Panc1 (cell line): ENCODE data around the gene THAP4. TPM values are rescaled to one million over a fixed set of nuclear protein-coding genes. Genes with fewer than 3 reads are reported as not detected.

Experiments
- ATAC-seq: fragments of 200-7000 bp; cut with Tn5 transposase; 2 replicates; pipeline ENCODE4 v1.9.1; 2020; ENCODE audit warnings: mild to moderate bottlenecking, moderate library complexity
- BruUV-seq: library from RNA; stranded (reverse); fragments of 400-500 nt; replicated peaks from 2 replicates; lab custom pipeline; 2021; lab: Mats Ljungman, UMichigan
- CTCF ChIA-PET: fragments of 300-600 bp; sonication (Branson Sonifier 250); formaldehyde crosslinking; loops from one replicate; lab custom pipeline; 2022; ENCODE audit warnings: antibody characterized with exemption; lab: Charles Lee
- POLR2A ChIA-PET: fragments of 300-600 bp; sonication (Branson Sonifier 250); formaldehyde crosslinking; loops from one replicate; lab custom pipeline; 2022; ENCODE audit warnings: antibody characterized with exemption; lab: Charles Lee
- DNase-seq: peaks from one replicate; pipeline ENCODE4 v3.0.0-alpha.2; 2010; ENCODE audit warnings: low read depth, low spot score
- H3K27ac ChIP-seq: 2 replicates; pipeline ENCODE4 v1.5.1; 2011; ENCODE audit warnings: mild to moderate bottlenecking, low read length, inconsistent platforms
- H3K27me3 ChIP-seq: fragments of 200-500 bp; sonication (Bioruptor generic); 2 replicates; pipeline ENCODE4 v1.6.0; 2014; ENCODE audit warnings: low read length, inconsistent platforms; ENCODE audit not compliant: control insufficient read depth, insufficient read depth
- H3K36me3 ChIP-seq: fragments of 200-500 bp; sonication (Bioruptor generic); 2 replicates; pipeline ENCODE4 v1.5.1; 2014; ENCODE audit warnings: inconsistent platforms, mild to moderate bottlenecking, low read length, moderate library complexity; ENCODE audit not compliant: control insufficient read depth, insufficient read depth
- H3K4me1 ChIP-seq: 2 replicates; pipeline ENCODE4 v1.5.1; 2011; ENCODE audit warnings: inconsistent platforms, mild to moderate bottlenecking, low read length, moderate library complexity; ENCODE audit not compliant: control insufficient read depth, insufficient read depth
- H3K4me3 ChIP-seq, 2 experiments: 2 replicates each; pipeline ENCODE4 v1.5.1; 2011 to 2012; ENCODE audit warnings: low read depth in 2 of 2, low read length in 2 of 2, mild to moderate bottlenecking in 2 of 2, inconsistent platforms in 1 of 2, moderate library complexity in 1 of 2
- H3K9me3 ChIP-seq: fragments of 200-500 bp; sonication (Bioruptor generic); 2 replicates; pipeline ENCODE4 v1.5.1; 2014; ENCODE audit warnings: low read depth, mild to moderate bottlenecking, inconsistent platforms, low read length, moderate library complexity; ENCODE audit not compliant: control insufficient read depth, insufficient read depth
- POLR2AphosphoS5 ChIP-seq: IDR thresholded peaks from 2 replicates; pipeline ENCODE4 v1.6.1; 2012; ENCODE audit warnings: mild to moderate bottlenecking, low read depth, low read length, moderate library complexity
- SIN3A ChIP-seq: IDR thresholded peaks from 2 replicates; pipeline ENCODE4 v1.6.1; 2012; ENCODE audit warnings: low read depth, mild to moderate bottlenecking, low read length, moderate library complexity, borderline replicate concordance; ENCODE audit not compliant: insufficient read depth
- TCF7L2 ChIP-seq: IDR thresholded peaks from 2 replicates; pipeline ENCODE4 v1.6.1; 2011; ENCODE audit warnings: mild to moderate bottlenecking, low read depth, low read length, inconsistent platforms
- in situ Hi-C: cut with HindIII; loops from 2 replicates; pipeline ENCODE4 v1.10.0; 2016; ENCODE audit warnings: low sequenced_read_pairs, low pct_unique_long_range_greater_than_20kb
- intact Hi-C: fragments of 100-400 bp; cut with micrococcal nuclease; formaldehyde crosslinking; loops from one replicate; pipeline ENCODE4 v1.10.0; 2022; ENCODE audit not compliant: unreplicated experiment
- total RNA-seq: library from RNA; stranded (reverse); gene quantifications from one replicate; pipeline ENCODE4 v1.2.1, GENCODE V29; 2021; ENCODE audit not compliant: unreplicated experiment
- TF ChIP-seq, protein P1 (sequence below): fragments of 450-650 bp; IDR thresholded peaks from 2 replicates; pipeline ENCODE4 v1.5.1; 2017; ENCODE audit warnings: mild to moderate bottlenecking
- TF ChIP-seq, protein P2 (sequence below), 2 experiments: IDR thresholded peaks; 2 replicates each; pipeline ENCODE4 v1.6.1; 2011 to 2012; ENCODE audit warnings: low read depth in 2 of 2, control low read depth in 1 of 2, low read length in 1 of 2, mild to moderate bottlenecking in 1 of 2, moderate library complexity in 1 of 2; ENCODE audit not compliant: insufficient read depth in 1 of 2

The THAP4 gene
- total RNA-seq, 1 experiment from 2014 or later: 77.9 TPM

DNA sequence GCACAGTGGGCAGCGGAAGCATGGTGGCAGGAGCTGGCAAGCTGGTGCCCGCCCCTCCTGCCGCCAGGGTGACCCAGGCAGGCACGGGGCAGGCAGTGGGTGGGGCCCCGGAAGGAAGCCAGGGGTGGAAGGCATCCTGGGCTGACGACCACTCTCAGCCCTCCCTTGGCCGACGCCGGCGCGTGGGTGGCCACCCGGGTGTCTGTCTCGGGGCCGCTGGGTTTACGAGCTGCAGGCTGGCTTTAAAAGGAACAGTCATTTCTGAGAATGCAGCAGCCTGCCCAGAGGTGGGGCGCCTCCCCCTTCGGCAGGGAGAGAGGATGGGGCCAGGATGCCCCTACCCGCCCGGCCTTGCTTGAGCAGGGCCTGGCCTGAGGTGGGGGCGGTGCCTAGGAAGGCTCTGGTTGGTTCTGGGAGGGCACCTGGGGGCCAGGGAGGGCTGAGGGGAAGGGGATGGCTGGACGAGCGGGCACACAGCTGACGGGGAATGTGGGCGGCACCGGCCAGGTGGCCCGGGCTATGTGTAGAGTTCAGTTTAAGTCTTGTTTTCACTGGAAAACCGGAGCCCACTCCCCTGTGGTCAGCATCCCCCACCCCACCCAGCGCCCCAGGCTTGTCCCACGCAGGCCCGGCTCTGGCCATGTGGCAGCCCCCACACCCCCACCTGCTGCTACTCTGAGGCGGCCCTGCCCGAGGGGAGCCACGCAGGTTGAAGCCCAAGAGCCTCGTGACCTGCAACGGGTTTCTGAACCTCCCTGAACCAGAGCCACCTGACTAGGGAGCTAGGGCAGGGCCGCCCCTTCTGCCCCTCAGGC, 72.2 kb downstream of the THAP4 start:
- intact Hi-C loops: no loop called here
- H3K4me3 ChIP-seq: no peak overlapping the region

DNA sequence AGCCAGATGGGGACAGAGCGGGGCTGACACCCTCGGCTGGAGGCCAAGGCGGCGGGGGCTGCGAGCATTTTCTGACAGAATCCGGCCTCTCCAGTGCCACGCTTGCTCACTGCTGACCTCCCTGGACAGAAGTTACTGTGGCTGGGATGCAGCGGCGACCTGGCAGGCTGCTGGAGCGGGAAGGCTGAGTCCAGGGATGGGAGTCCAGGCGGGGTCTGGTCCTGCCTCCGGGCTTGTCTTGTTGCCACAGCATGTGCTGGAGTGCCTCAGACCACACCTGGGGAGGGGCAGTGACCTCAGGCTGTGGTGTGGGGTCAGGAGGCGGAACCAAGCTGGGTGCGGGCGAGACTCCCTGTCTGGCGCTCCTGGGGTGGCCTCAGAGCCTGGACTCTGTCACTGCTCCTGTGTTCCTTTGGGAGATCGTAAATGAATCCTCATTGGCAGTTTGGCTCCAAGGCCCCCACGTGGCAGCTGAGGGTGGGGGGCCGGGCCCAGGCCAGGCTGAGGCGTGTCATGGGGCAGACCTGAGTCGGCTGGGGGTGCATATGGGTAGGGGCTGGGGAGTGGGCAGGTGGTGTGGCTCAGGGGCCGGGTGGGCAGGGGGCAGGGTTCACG, 72.9 kb downstream of the THAP4 start:
- CTCF ChIA-PET: interaction anchor here (0.6 kb wide), 1 partner anchor 33 kb away, joined by 5 read pairs; no protein-coding TSS in a partner anchor

More for the DNA sequence above, 72.2 kb downstream of the THAP4 start:
- BruUV-seq: no TSS peak
- H3K36me3 ChIP-seq: no peaks in the 10 kb centered on the region; the same call in 1 of the 2 replicates
- TF ChIP-seq, protein P1, sequence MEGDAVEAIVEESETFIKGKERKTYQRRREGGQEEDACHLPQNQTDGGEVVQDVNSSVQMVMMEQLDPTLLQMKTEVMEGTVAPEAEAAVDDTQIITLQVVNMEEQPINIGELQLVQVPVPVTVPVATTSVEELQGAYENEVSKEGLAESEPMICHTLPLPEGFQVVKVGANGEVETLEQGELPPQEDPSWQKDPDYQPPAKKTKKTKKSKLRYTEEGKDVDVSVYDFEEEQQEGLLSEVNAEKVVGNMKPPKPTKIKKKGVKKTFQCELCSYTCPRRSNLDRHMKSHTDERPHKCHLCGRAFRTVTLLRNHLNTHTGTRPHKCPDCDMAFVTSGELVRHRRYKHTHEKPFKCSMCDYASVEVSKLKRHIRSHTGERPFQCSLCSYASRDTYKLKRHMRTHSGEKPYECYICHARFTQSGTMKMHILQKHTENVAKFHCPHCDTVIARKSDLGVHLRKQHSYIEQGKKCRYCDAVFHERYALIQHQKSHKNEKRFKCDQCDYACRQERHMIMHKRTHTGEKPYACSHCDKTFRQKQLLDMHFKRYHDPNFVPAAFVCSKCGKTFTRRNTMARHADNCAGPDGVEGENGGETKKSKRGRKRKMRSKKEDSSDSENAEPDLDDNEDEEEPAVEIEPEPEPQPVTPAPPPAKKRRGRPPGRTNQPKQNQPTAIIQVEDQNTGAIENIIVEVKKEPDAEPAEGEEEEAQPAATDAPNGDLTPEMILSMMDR: no peak
- TF ChIP-seq, protein P2, sequence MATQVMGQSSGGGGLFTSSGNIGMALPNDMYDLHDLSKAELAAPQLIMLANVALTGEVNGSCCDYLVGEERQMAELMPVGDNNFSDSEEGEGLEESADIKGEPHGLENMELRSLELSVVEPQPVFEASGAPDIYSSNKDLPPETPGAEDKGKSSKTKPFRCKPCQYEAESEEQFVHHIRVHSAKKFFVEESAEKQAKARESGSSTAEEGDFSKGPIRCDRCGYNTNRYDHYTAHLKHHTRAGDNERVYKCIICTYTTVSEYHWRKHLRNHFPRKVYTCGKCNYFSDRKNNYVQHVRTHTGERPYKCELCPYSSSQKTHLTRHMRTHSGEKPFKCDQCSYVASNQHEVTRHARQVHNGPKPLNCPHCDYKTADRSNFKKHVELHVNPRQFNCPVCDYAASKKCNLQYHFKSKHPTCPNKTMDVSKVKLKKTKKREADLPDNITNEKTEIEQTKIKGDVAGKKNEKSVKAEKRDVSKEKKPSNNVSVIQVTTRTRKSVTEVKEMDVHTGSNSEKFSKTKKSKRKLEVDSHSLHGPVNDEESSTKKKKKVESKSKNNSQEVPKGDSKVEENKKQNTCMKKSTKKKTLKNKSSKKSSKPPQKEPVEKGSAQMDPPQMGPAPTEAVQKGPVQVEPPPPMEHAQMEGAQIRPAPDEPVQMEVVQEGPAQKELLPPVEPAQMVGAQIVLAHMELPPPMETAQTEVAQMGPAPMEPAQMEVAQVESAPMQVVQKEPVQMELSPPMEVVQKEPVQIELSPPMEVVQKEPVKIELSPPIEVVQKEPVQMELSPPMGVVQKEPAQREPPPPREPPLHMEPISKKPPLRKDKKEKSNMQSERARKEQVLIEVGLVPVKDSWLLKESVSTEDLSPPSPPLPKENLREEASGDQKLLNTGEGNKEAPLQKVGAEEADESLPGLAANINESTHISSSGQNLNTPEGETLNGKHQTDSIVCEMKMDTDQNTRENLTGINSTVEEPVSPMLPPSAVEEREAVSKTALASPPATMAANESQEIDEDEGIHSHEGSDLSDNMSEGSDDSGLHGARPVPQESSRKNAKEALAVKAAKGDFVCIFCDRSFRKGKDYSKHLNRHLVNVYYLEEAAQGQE (IDR thresholded peaks at IDR 0.05; ENCODE audit: insufficient read depth in 1 of 2, low read depth in 2 of 2, low read length in 1 of 2): no peak
- no peak for TF ChIP-seq POLR2AphosphoS5
- TF ChIP-seq TCF7L2: no peak
- TF ChIP-seq SIN3A: no peak
- H3K27ac ChIP-seq: no peak overlapping the region
- H3K9me3 ChIP-seq: no peaks in the 10 kb centered on the region
- in situ Hi-C loops: no loop called here
- POLR2A ChIA-PET: no interaction called here
- H3K27me3 ChIP-seq: no peaks in the 10 kb centered on the region
- ATAC-seq (peak; percentile 9; the same call in 1 of the 2 replicates), DNase-seq (no peak)
- peaks cover 37% of the 10 kb centered on the region for H3K4me1 ChIP-seq
- CTCF ChIA-PET: no interaction called here

More for the DNA sequence above, 72.9 kb downstream of the THAP4 start:
- TF ChIP-seq, protein P1: no peak
- TF ChIP-seq TCF7L2 (no peak), SIN3A (no peak), POLR2AphosphoS5 (no peak)
- TF ChIP-seq, protein P2 (IDR thresholded peaks at IDR 0.05; ENCODE audit: insufficient read depth in 1 of 2, low read depth in 2 of 2, low read length in 1 of 2): no peak
- Histone ChIP-seq H3K4me1 (peaks cover 38% of the 10 kb centered on the region), H3K4me3 (no peak overlapping the region), H3K9me3 (no peaks in the 10 kb centered on the region), H3K36me3 (no peaks in the 10 kb centered on the region; the same call in 1 of the 2 replicates), H3K27ac (no peak overlapping the region), H3K27me3 (no peaks in the 10 kb centered on the region)
- in situ Hi-C loops (no loop called here), intact Hi-C loops (no loop called here)
- DNase-seq: no peak
- no TSS peak for BruUV-seq
- no peak for ATAC-seq
- POLR2A ChIA-PET: no interaction called here
